GM21447 (cell line): Measurements from ENCODE around the gene TMEM150C.
"Not testable (repeated sequence)": the region's sequence is repeated elsewhere in the genome, so short reads cannot be mapped to it uniquely, and the experiment has no call there.

ENCODE experiments used
- ATAC-seq: cut with Tn5 transposase; IDR thresholded peaks from one replicate; pipeline ENCODE4 v1.9.1; 2021; ENCODE audit not compliant: unreplicated experiment

Gene TMEM150C

GRCh38 chr4:82479562-82479961, 82.2 kb downstream of the TMEM150C start:
- ATAC-seq: no peak

- ATAC-seq: not testable (repeated sequence)
Measured at GRCh38 chr4:82477469-82477868, 84.3 kb downstream of the TMEM150C start.

GRCh38 chr4:82475931-82476330, 85.9 kb downstream of the TMEM150C start:
- not testable (repeated sequence) for ATAC-seq

GRCh38 chr4:82473621-82474164, 88.1 kb downstream of the TMEM150C start:
- no peak for ATAC-seq

- not testable (repeated sequence) for ATAC-seq
Measured at GRCh38 chr4:82473080-82473479, 88.7 kb downstream of the TMEM150C start.

GRCh38 chr4:82469791-82470345, 91.9 kb downstream of the TMEM150C start:
- ATAC-seq: no peak

GRCh38 chr4:82467471-82467870, 94.3 kb downstream of the TMEM150C start:
- no peak for ATAC-seq

- ATAC-seq: no peak
Measured at GRCh38 chr4:82463221-82463620, 98.6 kb downstream of the TMEM150C start.

GRCh38 chr4:82462415-82462831, 99.4 kb downstream of the TMEM150C start:
- peak; percentile 81 for ATAC-seq

GRCh38 chr4:82461710-82462109, 100.1 kb downstream of the TMEM150C start:
- no peak for ATAC-seq

- no peak for ATAC-seq
Measured at GRCh38 chr4:82458729-82459128, 103.1 kb downstream of the TMEM150C start.

GRCh38 chr4:82457266-82457665, 104.5 kb downstream of the TMEM150C start:
- no peak for ATAC-seq

- ATAC-seq: no peak
Measured at GRCh38 chr4:82452026-82452425, 109.8 kb downstream of the TMEM150C start.

- no peak for ATAC-seq
Measured at GRCh38 chr4:82450966-82451755, 110.6 kb downstream of the TMEM150C start.

- no peak for ATAC-seq
Measured at GRCh38 chr4:82447886-82448285, 113.9 kb downstream of the TMEM150C start.

GRCh38 chr4:82439088-82439487, 122.7 kb downstream of the TMEM150C start:
- no peak for ATAC-seq

- no peak for ATAC-seq
Measured at GRCh38 chr4:82437285-82438005, 124.3 kb downstream of the TMEM150C start.

GRCh38 chr4:82436780-82437179, 125.0 kb downstream of the TMEM150C start:
- ATAC-seq: no peak

- no peak for ATAC-seq
Measured at GRCh38 chr4:82436130-82436529, 125.7 kb downstream of the TMEM150C start.

GRCh38 chr4:82434949-82435348, 126.8 kb downstream of the TMEM150C start:
- ATAC-seq: no peak

GRCh38 chr4:82433791-82434190, 128.0 kb downstream of the TMEM150C start:
- ATAC-seq: no peak
